Neural progenitor cell (in vitro differentiated cells): ENCODE data around the gene RERE. TPM values are rescaled to one million over a fixed set of nuclear protein-coding genes. Genes with fewer than 3 reads are reported as not detected.

ENCODE experiments used
- DNase-seq: peaks from one replicate; pipeline ENCODE4 v3.0.0-alpha.2; 2016; ENCODE audit warnings: low spot score
- H2AFZ ChIP-seq: fragments of 200-600 bp; sonication (generic); replicated peaks from 2 replicates; pipeline ENCODE4 v1.6.1; 2016; ENCODE audit warnings: antibody characterized with exemption
- H3F3A ChIP-seq: fragments of 200-600 bp; sonication (generic); 2 replicates; pipeline ENCODE4 v1.6.1; 2016; ENCODE audit warnings: antibody characterized with exemption, low read depth
- H3K27ac ChIP-seq: fragments of 200-600 bp; sonication (generic); 2 replicates; pipeline ENCODE4 v1.5.1; 2016; ENCODE audit warnings: mild to moderate bottlenecking
- H3K27me3 ChIP-seq: fragments of 200-600 bp; sonication (generic); 2 replicates; pipeline ENCODE4 v1.6.1; 2016; ENCODE audit warnings: mild to moderate bottlenecking, moderate library complexity
- H3K36me3 ChIP-seq: fragments of 200-600 bp; sonication (generic); 2 replicates; pipeline ENCODE4 v1.5.1; 2016
- H3K4me1 ChIP-seq: fragments of 200-600 bp; sonication (generic); 2 replicates; pipeline ENCODE4 v1.6.1; 2016; ENCODE audit warnings: mixed run types
- H3K4me2 ChIP-seq: fragments of 200-600 bp; sonication (generic); 2 replicates; pipeline ENCODE4 v1.6.1; 2016
- H3K4me3 ChIP-seq: fragments of 200-600 bp; sonication (generic); 2 replicates; pipeline ENCODE4 v1.5.1; 2016
- H3K79me2 ChIP-seq: fragments of 200-600 bp; sonication (generic); 2 replicates; pipeline ENCODE4 v1.6.1; 2016; ENCODE audit warnings: low read depth
- H3K9ac ChIP-seq: fragments of 200-600 bp; sonication (generic); 2 replicates; pipeline ENCODE4 v1.6.1; 2016
- H3K9me3 ChIP-seq: fragments of 200-600 bp; sonication (generic); 2 replicates; pipeline ENCODE4 v1.5.1; 2016; ENCODE audit warnings: low read depth
- H4K20me1 ChIP-seq: fragments of 200-600 bp; sonication (generic); 2 replicates; pipeline ENCODE4 v1.6.1; 2016; ENCODE audit warnings: low read depth
- H3K27ac Mint-ChIP-seq: 3 replicates; pipeline ENCODE4 v1.8.0; 2021; ENCODE audit warnings: mixed read lengths
- H3K27me3 Mint-ChIP-seq: 2 replicates; pipeline ENCODE4 v1.8.0; 2022; ENCODE audit warnings: low read depth, mild to moderate bottlenecking, inconsistent platforms, moderate library complexity, mixed read lengths; ENCODE audit not compliant: insufficient read depth
- H3K36me3 Mint-ChIP-seq: 3 replicates; pipeline ENCODE4 v1.8.0; 2021; ENCODE audit warnings: mixed read lengths
- H3K4me1 Mint-ChIP-seq: 3 replicates; pipeline ENCODE4 v1.8.0; 2021; ENCODE audit warnings: mixed read lengths
- H3K4me3 Mint-ChIP-seq: 3 replicates; pipeline ENCODE4 v1.8.0; 2021; ENCODE audit warnings: mild to moderate bottlenecking, moderate library complexity, mixed read lengths
- H3K9me3 Mint-ChIP-seq: 3 replicates; pipeline ENCODE4 v1.8.0; 2020; ENCODE audit warnings: mixed read lengths
- EZH2 ChIP-seq: fragments of 200-600 bp; sonication (generic); IDR thresholded peaks from 2 replicates; pipeline ENCODE4 v1.6.1; 2017; ENCODE audit warnings: antibody characterized with exemption, mild to moderate bottlenecking, moderate library complexity
- EZH2phosphoT487 ChIP-seq: fragments of 200-600 bp; sonication (generic); IDR thresholded peaks from 2 replicates; pipeline ENCODE4 v1.6.1; 2017; ENCODE audit warnings: antibody characterized with exemption
- total RNA-seq: library from RNA; depleted of rRNA; stranded (reverse); fragments of >200 nt; gene quantifications from 2 replicates; pipeline ENCODE4 v1.2.3, GENCODE V29; 2015; ENCODE audit warnings: low replicate concordance
- TF ChIP-seq, protein P1 (sequence below): fragments of 200-600 bp; sonication (generic); IDR thresholded peaks from 2 replicates; pipeline ENCODE4 v1.5.1; 2017; ENCODE audit warnings: antibody characterized with exemption, mild to moderate bottlenecking

RERE gene
- total RNA-seq, 1 donor from 2014 or later, result 29.8 TPM

DNA sequence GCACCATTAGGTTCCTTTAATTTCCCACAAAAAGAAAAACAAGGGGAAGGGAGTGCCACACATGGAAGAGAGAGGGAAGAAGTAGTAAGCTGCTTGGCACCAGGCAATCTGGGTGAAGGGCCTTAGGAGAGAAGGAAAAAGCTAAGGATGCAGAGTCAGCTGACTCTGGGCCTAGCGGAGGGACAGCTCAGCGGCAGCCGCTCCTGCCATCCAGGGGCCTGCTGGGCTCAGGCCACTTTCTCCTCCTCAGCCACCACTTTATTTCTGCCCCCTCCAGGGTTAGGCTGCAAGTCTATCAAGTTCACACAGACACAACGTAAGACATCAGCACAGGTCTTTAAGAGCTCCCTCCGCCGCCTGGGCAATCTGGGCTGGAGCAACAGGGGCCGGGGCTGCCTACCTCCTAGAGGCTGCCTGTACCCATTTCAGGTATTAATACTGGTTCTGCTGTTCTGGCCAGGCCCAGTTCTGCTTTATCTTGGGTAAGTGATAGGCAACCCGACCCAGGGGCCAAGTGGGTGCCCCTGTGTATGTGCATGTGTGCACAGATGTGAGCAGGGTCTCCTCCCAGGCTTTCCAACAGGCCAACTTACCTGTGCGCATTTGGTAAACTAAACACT, 446.0 kb downstream of the RERE start:
- H3K9ac ChIP-seq, result no peak overlapping the region
- peaks cover 96% of the 10 kb centered on the region for H4K20me1 ChIP-seq
- H3K4me2 ChIP-seq, result peak overlapping the region; percentile 62
- H3K36me3 ChIP-seq, result no peaks in the 10 kb centered on the region
- no peak overlapping the region for H3K27ac ChIP-seq
- DNase-seq, result no peak
- no peak overlapping the region for H3K4me3 ChIP-seq
- TF ChIP-seq EZH2 (no peak), EZH2phosphoT487 (no peak)
- TF ChIP-seq, protein P1, sequence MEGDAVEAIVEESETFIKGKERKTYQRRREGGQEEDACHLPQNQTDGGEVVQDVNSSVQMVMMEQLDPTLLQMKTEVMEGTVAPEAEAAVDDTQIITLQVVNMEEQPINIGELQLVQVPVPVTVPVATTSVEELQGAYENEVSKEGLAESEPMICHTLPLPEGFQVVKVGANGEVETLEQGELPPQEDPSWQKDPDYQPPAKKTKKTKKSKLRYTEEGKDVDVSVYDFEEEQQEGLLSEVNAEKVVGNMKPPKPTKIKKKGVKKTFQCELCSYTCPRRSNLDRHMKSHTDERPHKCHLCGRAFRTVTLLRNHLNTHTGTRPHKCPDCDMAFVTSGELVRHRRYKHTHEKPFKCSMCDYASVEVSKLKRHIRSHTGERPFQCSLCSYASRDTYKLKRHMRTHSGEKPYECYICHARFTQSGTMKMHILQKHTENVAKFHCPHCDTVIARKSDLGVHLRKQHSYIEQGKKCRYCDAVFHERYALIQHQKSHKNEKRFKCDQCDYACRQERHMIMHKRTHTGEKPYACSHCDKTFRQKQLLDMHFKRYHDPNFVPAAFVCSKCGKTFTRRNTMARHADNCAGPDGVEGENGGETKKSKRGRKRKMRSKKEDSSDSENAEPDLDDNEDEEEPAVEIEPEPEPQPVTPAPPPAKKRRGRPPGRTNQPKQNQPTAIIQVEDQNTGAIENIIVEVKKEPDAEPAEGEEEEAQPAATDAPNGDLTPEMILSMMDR, result no peak
- H2AFZ ChIP-seq, result no peak overlapping the region
- Mint-ChIP-seq H3K4me3 (peak overlapping the region; percentile 48), H3K27ac (peak overlapping the region; percentile 35), H3K36me3 (peaks cover 8% of the 10 kb centered on the region), H3K9me3 (no peaks in the 10 kb centered on the region), H3K27me3 (peaks cover 2% of the 10 kb centered on the region), H3K4me1 (peaks cover 90% of the 10 kb centered on the region)
- no peaks in the 10 kb centered on the region for H3K27me3 ChIP-seq
- no peaks in the 10 kb centered on the region for H3K9me3 ChIP-seq
- peaks cover 77% of the 10 kb centered on the region for H3K79me2 ChIP-seq
- peaks cover 55% of the 10 kb centered on the region for H3K4me1 ChIP-seq
- H3F3A ChIP-seq, result peaks cover 40% of the 10 kb centered on the region

DNA sequence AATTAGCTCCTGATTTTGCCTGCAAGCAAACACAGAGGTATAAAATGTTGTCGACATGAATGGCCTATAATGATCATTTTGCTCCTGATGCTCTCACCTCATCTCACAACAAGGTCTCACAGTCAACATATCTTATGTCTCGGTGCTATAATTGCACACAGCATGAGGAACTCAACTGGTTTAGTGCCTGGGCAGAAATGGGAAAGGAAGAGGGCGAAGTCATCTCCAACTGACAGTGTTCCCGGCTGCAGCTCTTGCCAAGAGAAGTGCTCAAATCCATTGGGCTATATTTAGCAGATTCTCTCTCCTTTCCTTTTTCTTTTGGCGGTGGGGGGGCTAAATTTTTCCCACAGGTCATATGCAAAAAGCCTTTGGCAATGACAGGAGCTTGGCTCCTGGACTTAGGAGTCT, 446.5 kb downstream of the RERE start:
- Mint-ChIP-seq H3K27ac (peak overlapping the region; percentile 13), H3K9me3 (no peaks in the 10 kb centered on the region), H3K4me1 (peaks cover 87% of the 10 kb centered on the region), H3K27me3 (peaks cover 6% of the 10 kb centered on the region), H3K4me3 (peak overlapping the region; percentile 54), H3K36me3 (peaks cover 12% of the 10 kb centered on the region)
- TF ChIP-seq EZH2phosphoT487, result no peak
- TF ChIP-seq EZH2, result no peak
- TF ChIP-seq, protein P1, result no peak
- H3K9me3 ChIP-seq, result no peaks in the 10 kb centered on the region
- no peaks in the 10 kb centered on the region for H3K36me3 ChIP-seq
- peaks cover 55% of the 10 kb centered on the region for H3K4me1 ChIP-seq
- no peak overlapping the region for H3K9ac ChIP-seq
- DNase-seq, result no peak
- H3K27ac ChIP-seq, result no peak overlapping the region
- no peak overlapping the region for H2AFZ ChIP-seq
- H4K20me1 ChIP-seq, result peaks cover 95% of the 10 kb centered on the region
- peak overlapping the region; percentile 62 for H3K4me2 ChIP-seq
- no peak overlapping the region for H3K4me3 ChIP-seq
- H3K27me3 ChIP-seq, result no peaks in the 10 kb centered on the region
- peaks cover 39% of the 10 kb centered on the region for H3F3A ChIP-seq
- H3K79me2 ChIP-seq, result peaks cover 76% of the 10 kb centered on the region

DNA sequence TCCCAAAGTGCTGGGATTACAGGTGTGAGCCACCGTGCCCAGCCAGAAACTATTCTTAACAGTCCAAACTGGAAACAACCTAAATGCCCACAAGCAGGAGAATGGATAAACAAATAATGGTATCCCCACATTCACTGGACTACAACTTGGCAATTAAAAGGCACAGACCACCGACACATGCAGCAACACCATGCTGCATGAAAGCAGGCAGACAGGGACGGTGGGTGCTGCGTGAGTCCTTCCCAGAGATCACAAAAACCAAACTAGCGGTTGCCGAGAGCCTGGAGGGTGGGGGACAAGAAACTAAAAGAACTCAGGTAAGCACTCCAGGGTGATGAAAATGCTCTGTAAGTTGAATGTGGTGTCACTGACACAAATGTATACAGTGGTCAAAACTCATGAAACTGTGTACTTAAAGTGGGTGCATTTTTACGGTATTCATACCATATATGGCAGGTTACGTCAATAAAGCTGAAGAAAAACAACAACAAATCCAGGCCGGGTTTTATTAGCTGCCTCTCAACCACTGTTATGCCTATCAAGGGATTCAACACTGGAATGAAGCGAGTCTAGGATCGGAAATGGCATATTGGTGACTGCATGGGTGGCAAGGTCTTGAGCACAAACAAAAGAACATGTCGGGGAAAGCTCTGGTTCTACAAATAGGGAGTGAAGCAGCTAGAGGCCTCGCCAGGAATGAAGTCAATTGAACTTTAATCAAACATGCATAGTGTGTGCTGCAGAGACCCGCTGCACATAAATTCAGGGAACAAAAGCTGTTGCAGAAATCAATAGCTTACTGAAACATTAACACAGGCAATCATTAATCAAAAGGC, 447.2 kb downstream of the RERE start:
- Mint-ChIP-seq H3K4me1 (peaks cover 90% of the 10 kb centered on the region), H3K36me3 (peaks cover 19% of the 10 kb centered on the region), H3K9me3 (no peaks in the 10 kb centered on the region), H3K27me3 (peaks cover 8% of the 10 kb centered on the region), H3K4me3 (no peak overlapping the region), H3K27ac (peak overlapping the region; percentile 48)
- Histone ChIP-seq H3K27ac (no peak overlapping the region), H3K9ac (no peak overlapping the region), H2AFZ (no peak overlapping the region), H4K20me1 (peaks cover 96% of the 10 kb centered on the region), H3K27me3 (no peaks in the 10 kb centered on the region), H3F3A (peaks cover 35% of the 10 kb centered on the region), H3K4me3 (no peak overlapping the region), H3K4me1 (peaks cover 55% of the 10 kb centered on the region), H3K79me2 (peaks cover 73% of the 10 kb centered on the region), H3K36me3 (no peaks in the 10 kb centered on the region), H3K9me3 (no peaks in the 10 kb centered on the region), H3K4me2 (peak overlapping the region; percentile 62)
- no peak for TF ChIP-seq EZH2
- TF ChIP-seq EZH2phosphoT487, result no peak
- no peak for DNase-seq
